Femur (tissue), 1 donor: ENCODE data around the gene SPATA2L.

ENCODE experiments used
- DNase-seq: peaks from one replicate; pipeline ENCODE4 v3.0.0-alpha.2; 2017

SPATA2L gene, protein sequence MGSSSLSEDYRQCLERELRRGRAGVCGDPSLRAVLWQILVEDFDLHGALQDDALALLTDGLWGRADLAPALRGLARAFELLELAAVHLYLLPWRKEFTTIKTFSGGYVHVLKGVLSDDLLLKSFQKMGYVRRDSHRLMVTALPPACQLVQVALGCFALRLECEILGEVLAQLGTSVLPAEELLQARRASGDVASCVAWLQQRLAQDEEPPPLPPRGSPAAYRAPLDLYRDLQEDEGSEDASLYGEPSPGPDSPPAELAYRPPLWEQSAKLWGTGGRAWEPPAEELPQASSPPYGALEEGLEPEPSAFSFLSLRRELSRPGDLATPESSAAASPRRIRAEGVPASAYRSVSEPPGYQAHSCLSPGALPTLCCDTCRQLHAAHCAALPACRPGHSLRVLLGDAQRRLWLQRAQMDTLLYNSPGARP

GRCh38 chr16:89701425-89702406, at the start of gene SPATA2L:
Gene SPATA2L (minus strand): TSS chr16:89701705. CDS start chr16:89701232, 473 bp downstream.
- DNase-seq = peak; percentile 88

DNA sequence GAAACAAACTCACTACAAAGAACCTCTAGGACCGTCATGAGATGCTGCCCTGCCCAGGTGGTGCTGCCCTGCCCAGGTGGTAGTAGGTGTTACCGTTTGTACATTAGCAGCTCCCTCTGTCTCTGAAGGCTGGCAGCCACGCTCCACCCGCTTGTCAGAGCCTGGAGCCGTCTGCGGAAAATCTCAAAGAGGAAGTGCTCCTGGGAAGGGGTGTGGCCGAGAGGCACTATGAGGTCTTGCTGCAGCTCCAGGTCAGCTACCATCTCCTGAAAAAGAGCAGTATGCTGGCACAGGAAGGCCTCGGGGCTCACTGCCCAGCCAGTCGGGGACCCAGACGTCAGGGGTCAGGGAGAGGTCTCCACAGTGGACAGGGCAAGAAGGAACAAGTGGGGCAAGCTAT, 48.1 kb upstream of the SPATA2L start:
- DNase-seq = no peak

- DNase-seq = no peak
Observed at GRCh38 chr16:89748921-89749320, 47.4 kb upstream of the SPATA2L start.

DNA sequence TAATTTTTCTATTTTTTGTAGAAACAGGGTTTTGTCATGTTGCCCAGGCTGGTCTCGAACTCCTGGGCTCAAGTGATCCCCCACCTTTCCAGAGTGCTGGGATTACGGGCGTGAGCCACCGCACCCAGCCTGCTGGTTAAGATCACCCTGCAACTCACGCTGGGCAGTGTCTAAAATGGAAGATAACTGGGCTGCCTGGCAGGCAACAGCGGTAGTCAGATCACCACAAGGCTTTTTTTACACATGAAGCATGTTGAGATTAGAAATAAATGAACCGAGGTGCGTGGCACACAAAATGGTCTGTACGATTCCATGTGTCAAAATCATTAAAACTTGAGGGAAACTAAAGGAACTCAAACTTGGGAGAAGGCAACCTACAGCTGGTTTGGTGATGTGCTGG, 46.6 kb upstream of the SPATA2L start:
- DNase-seq = no peak

GRCh38 chr16:89746043-89746442, 44.5 kb upstream of the SPATA2L start:
- no peak for DNase-seq

DNA sequence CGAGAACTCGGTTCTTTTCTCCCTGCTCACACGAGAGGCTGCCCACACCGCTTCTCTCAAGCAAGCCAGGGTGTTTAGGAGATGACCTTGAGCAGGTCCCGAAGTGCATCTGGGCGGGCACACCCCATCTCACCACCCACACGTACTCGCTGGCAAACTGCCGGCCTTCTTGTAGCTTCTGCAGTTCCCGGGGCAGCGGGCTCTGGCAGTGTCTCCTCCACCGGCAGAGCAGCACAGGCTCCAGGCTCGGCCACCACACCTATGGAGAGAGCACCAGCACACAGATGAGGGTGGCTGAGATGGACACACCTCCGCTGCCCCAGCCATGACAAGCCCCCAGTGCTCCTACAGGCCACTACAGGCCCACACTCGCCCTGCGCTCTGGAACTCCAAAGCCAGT, 43.3 kb upstream of the SPATA2L start:
- no peak for DNase-seq

DNA sequence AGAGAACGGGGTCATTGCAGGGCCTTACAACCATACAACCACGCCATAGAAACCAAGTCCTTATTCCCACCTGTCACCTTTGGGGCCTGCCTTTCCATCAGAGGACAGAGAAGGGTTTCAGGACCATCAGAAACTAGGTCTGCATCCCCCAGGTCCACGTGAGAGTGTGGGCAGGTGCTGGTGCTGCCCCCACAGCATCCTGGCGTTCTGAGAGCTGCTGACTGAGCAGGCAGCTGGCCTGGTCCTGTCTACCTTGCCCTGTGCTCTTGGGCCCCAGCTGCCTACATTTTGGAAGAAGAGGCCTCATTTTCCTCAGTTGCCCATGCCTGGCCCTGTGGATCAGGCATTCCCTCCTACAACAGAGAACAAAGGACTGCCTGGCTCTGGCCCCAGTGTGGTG, 41.4 kb upstream of the SPATA2L start:
- DNase-seq = no peak

- DNase-seq = no peak
Observed at GRCh38 chr16:89741342-89742014, 40.0 kb upstream of the SPATA2L start.

DNA sequence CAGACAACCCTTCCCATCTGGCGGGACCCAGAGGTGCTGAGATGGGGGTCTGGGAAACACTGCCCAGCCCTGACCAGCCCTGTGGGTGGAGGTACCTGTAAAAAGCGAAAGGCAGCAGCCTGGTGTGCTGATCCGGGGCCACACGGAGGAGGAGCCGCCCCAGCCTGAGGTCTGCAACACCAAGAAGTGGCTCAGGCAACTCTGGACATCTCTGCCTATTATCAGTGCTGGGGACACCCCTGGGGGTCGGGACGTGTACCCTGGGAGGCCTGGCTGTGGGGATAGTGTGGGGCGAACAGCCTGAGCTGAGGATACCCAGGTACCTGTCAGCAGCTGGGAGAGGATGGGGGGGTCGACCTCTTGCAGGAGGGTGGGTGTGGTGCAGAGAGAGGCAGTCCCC, 37.9 kb upstream of the SPATA2L start:
- no peak for DNase-seq

DNA sequence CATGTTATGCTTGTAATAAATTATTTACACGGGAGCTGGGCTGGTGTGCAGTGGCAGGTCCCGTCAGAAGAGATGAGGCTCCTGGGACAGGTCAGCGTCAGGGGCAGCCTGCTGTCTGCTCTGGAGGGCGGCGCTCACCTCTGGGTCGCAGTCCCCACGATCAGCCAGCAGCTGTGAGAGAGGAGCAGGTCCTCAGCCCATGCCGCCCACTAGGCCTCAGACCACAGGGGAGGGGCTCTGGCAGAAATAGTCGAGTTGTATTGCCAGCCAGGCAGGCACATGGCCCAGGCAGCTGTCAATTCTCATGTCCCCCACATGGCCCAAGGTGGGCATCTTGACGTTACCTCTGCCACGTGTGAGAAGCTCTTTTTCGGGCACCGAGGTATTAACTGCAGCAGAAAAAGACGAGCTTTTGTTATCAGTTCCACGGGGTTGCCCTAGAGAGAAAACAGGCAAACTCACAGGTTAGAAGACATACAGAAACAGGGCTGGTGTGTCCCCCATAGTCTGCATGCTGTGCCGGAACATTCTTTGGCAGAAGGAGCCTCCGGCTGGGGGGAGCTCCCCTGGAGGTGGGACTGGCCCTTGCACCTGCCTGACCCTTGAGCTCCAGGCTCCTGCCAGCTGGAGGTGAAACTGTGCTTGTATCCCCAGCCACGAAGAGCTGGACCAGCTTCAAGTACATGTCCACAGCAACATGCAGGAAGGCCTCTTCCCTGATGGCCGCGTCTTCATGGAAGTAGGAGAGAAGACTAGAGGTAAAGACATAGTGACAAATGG, 37.2 kb upstream of the SPATA2L start:
- DNase-seq = no peak

- no peak for DNase-seq
Observed at GRCh38 chr16:89738072-89738377, 36.5 kb upstream of the SPATA2L start.

- no peak for DNase-seq
Observed at GRCh38 chr16:89737341-89738071, 36.0 kb upstream of the SPATA2L start.

DNA sequence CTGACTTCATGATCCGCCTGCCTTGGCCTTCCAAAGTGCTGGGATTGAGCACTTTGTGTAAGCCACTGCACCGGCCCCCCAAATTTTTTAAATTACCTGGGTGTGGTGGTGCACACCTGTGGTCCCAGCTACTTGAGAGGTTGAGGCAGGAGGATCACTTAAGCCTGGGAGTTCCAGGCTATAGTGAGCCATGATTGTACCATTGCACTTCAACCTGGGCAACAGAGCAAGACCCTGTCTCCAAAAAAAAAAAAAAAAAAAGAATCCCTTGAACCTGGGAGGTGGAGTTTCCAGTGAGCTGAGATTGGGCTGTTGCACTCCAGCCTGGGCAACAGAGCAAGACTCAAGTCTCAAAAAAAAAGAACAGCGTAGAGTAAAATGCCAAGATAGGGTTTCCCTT, 35.0 kb upstream of the SPATA2L start:
- no peak for DNase-seq

DNA sequence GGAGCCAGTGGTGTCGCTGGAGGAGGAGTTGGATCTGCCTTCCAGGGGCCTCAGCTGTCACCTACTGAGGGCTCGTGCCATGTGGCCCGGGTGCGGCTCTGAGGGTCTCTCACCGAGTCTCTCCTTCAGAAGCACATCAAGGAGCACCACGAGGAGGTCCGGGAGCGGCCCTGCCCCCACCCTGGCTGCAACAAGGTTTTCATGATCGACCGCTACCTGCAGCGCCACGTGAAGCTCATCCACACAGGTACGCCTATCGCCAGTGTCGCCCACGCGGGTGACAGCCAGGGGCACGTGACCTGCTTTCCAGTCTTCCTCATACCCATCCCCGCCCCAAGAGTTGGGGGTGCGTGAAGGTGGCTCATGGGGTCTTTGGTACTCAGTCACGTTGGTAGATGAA, 32.3 kb upstream of the SPATA2L start:
- DNase-seq = no peak

- DNase-seq = no peak
Observed at GRCh38 chr16:89733322-89733721, 31.8 kb upstream of the SPATA2L start.

DNA sequence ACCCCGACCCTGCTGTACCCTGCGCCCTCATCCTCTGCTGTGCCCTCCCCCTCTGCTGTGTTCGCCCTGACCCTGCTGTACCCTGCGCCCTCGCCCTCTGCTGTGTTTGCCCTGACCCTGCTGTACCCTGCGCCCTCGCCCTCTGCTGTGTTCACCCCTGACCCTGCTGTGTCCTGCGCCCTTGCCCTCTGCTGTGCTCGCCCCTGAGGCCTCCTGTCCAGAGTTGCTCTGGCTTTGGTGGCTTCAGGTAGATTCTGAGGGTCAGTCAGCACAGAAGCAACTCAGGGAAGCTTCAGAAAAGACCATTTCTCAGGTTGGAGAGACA, 31.4 kb upstream of the SPATA2L start:
- DNase-seq = no peak

GRCh38 chr16:89732142-89732917, 30.8 kb upstream of the SPATA2L start:
- DNase-seq = no peak

- no peak for DNase-seq
Observed at GRCh38 chr16:89730610-89731234, 29.2 kb upstream of the SPATA2L start.

- DNase-seq = peak; percentile 56
Observed at GRCh38 chr16:89729863-89730593, 28.5 kb upstream of the SPATA2L start.

GRCh38 chr16:89729293-89729692, 27.8 kb upstream of the SPATA2L start:
- no peak for DNase-seq
